Naive thymus-derived CD8-positive, alpha-beta T cell (primary cell): ENCODE results near the gene MAPT. TPM values are rescaled to one million over a fixed set of nuclear protein-coding genes. Genes with fewer than 3 reads are reported as not detected.

Source experiments
- ATAC-seq, 2 donors: fragments of 150-1000 bp; cut with Tn5 transposase in 1 of 2; sonication (Bioruptor Pico), chemical (Tn5 transposase) in 1 of 2; 1 replicate in 1 of 2; 2 replicates in 1 of 2; pipeline ENCODE4 v1.10.0; 2021; ENCODE audit warnings: mild to moderate bottlenecking in 2 of 2, moderate library complexity in 2 of 2
- POLR2A ChIA-PET: fragments of 350-600 bp; sonication (Branson Sonifier 250); formaldehyde crosslinking; loops from one replicate; lab custom pipeline; 2021; ENCODE audit warnings: antibody characterized with exemption; lab: Charles Lee
- DNase-seq, 10 donors: peaks; one replicate each; pipeline versions ENCODE4 v3.0.0 to v3.0.0-alpha.2; 2020 to 2022
- H3K27ac Mint-ChIP-seq, 10 donors: one replicate each; pipeline ENCODE4 v1.8.0; 2020 to 2022; ENCODE audit warnings: mild to moderate bottlenecking in 10 of 10, mixed read lengths in 10 of 10, moderate library complexity in 4 of 10, inconsistent platforms in 1 of 10
- H3K27me3 Mint-ChIP-seq, 5 donors: one replicate each; pipeline ENCODE4 v1.8.0; 2021 to 2022; ENCODE audit warnings: mixed read lengths in 5 of 5
- H3K36me3 Mint-ChIP-seq, 3 donors: one replicate each; pipeline ENCODE4 v1.8.0; 2020 to 2022; ENCODE audit warnings: mixed read lengths in 3 of 3, mild to moderate bottlenecking in 2 of 3, inconsistent platforms in 1 of 3
- H3K4me1 Mint-ChIP-seq, 4 donors: one replicate each; pipeline ENCODE4 v1.8.0; 2021 to 2022; ENCODE audit warnings: mixed read lengths in 4 of 4
- H3K4me3 Mint-ChIP-seq, 10 donors: one replicate each; pipeline ENCODE4 v1.8.0; 2020 to 2022; ENCODE audit warnings: mild to moderate bottlenecking in 10 of 10, mixed read lengths in 10 of 10, moderate library complexity in 6 of 10, inconsistent platforms in 1 of 10
- H3K9me3 Mint-ChIP-seq, 9 donors: one replicate each; pipeline ENCODE4 v1.8.0; 2020 to 2022; ENCODE audit warnings: mixed read lengths in 9 of 9, mild to moderate bottlenecking in 3 of 9, inconsistent platforms in 1 of 9, moderate library complexity in 1 of 9
- polyA plus RNA-seq, 3 donors: library from polyadenylated mRNA; unstranded; fragments of 300-500 nt; fragmentation: Illumina TruSeq; gene quantifications; one replicate each; pipeline ENCODE4 v1.2.3, GENCODE V29; 2021
- total RNA-seq, 8 experiments: library from RNA in 2 of 8; stranded (reverse) in 2 of 8; gene quantifications; one replicate each; pipeline ENCODE4 v1.2.3 and lab custom pipeline; 2021 to 2026

MAPT gene
- total and polyA plus RNA-seq, 5 experiments from 2014 or later = 0.14 to 0.86 (median 0.33) TPM

GRCh38 chr17:45867702-45868101 lies 26.7 kb upstream of the MAPT start:
- Mint-ChIP-seq H3K4me3 (no peak overlapping the region), H3K9me3 (no peaks in the 10 kb centered on the region), H3K36me3 (peaks cover 0 to 2% (median 0%) of the 10 kb centered on the region in 3 donors), H3K4me1 (no peaks in the 10 kb centered on the region), H3K27ac (no peak overlapping the region), H3K27me3 (peaks cover 8 to 44% (median 24%) of the 10 kb centered on the region in 5 donors)
- no peak for DNase-seq
- POLR2A ChIA-PET = no interaction called here
- no peak for ATAC-seq

DNA sequence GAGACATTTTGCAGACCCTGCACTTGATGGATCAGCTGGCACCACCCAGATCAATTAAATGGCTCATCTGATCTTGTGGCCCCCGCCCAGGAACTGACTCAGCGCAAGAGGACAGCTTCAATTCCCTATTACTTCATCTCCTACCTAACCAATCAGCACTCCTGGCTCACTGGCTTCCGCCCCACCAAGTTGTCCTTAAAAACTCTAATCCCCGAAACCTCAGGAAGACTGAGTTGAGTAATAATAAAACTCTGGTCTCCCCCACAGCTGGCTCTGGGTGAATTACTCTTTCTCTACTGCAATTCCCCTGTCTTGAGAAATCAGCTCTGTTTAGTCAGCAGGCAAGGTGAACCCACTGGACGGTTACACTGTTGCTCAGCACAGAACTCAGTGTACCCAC lies 26.1 kb upstream of the MAPT start:
- no peak for ATAC-seq
- Mint-ChIP-seq H3K9me3 (no peaks in the 10 kb centered on the region), H3K4me1 (peaks cover 0 to 1% (median under 1%) of the 10 kb centered on the region in 4 donors), H3K27ac (no peak overlapping the region), H3K4me3 (no peak overlapping the region), H3K36me3 (peaks cover 0 to 2% (median 0%) of the 10 kb centered on the region in 3 donors), H3K27me3 (peaks cover 8 to 44% (median 24%) of the 10 kb centered on the region in 5 donors)
- DNase-seq = no peak
- POLR2A ChIA-PET = no interaction called here

DNA sequence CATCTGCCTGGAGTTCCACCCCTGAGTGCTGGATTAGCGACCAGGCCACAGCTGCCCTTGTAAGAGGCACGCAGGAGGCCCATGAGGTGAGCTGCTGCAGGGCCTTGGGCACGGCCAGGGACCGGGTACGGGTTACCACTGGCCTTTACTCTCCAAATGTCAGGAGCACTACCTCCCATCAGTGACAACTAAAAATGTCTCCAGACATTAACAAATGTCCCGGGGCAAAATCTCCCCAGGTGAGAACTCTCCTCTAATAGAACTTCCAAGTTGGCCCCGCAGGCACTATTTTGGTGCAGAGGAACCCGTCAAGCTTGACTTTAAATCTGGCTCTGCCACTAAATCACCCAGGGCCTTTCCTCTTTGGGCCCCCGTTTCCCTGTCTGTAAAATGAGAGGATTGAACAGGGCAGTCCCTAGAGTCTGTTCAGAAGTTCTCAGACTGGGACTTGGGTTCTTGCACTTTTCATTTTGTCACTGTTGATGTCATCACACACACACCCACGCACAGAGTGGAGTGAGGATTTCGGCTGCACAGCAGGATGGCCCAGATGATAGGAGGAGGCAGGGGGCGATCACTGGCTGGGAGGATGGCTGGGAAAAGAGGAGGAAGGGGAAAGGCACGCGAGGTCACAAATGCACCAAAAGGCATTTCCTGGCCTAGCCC lies 24.5 kb upstream of the MAPT start:
- no peak overlapping the region for H3K4me3 Mint-ChIP-seq
- no peaks in the 10 kb centered on the region for H3K9me3 Mint-ChIP-seq
- H3K36me3 Mint-ChIP-seq = peaks cover 0 to 2% (median 0%) of the 10 kb centered on the region in 3 donors
- no peak for ATAC-seq
- H3K4me1 Mint-ChIP-seq = peaks cover 3 to 8% (median 6%) of the 10 kb centered on the region in 4 donors
- peaks cover 5 to 29% (median 15%) of the 10 kb centered on the region in 5 donors for H3K27me3 Mint-ChIP-seq
- no peak overlapping the region for H3K27ac Mint-ChIP-seq
- POLR2A ChIA-PET = no interaction called here
- no peak for DNase-seq

- H3K36me3 Mint-ChIP-seq = peaks cover 0 to 2% (median 0%) of the 10 kb centered on the region in 3 donors
- no peak for DNase-seq
- no peak overlapping the region for H3K4me3 Mint-ChIP-seq
- H3K27me3 Mint-ChIP-seq = peaks cover 3 to 22% (median 8%) of the 10 kb centered on the region in 5 donors
- no peak overlapping the region for H3K27ac Mint-ChIP-seq
- peaks cover 3 to 8% (median 6%) of the 10 kb centered on the region in 4 donors for H3K4me1 Mint-ChIP-seq
- POLR2A ChIA-PET = no interaction called here
- no peak for ATAC-seq
- H3K9me3 Mint-ChIP-seq = no peaks in the 10 kb centered on the region
These were observed 23.9 kb upstream of the MAPT start for GRCh38 chr17:45870342-45870974.

GRCh38 chr17:45871718-45872117 lies 22.6 kb upstream of the MAPT start:
- H3K27ac Mint-ChIP-seq = no peak overlapping the region
- POLR2A ChIA-PET = no interaction called here

DNA sequence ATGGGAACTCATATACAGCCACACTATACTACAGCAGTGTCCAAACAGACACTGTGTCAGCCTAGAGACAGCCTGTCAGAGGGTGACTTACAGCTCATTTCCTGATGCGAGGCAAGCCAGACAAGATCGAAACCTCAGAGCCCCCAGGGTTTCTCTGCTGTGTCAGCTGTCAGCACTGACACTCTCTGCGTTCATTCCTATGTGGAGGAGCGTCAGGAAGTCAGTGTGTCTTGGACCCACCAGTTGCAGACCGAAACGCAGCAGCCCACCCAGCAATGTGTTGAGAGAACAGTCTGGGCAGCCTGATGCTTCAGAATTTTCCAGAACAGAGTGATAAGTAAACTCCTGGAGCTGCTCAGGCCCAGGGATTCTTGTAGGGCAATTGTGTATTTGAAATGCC lies 20.6 kb upstream of the MAPT start:
- Mint-ChIP-seq H3K4me3 (peak overlapping the region in 7 of 10 donors; percentile 28 to 63 (median 42)), H3K27me3 (peaks cover 0 to 9% (median 5%) of the 10 kb centered on the region in 5 donors), H3K36me3 (peaks cover 0 to 2% (median 0%) of the 10 kb centered on the region in 3 donors), H3K9me3 (peaks cover 0 to 3% (median 0%) of the 10 kb centered on the region in 9 donors), H3K4me1 (peaks cover 3 to 8% (median 6%) of the 10 kb centered on the region in 4 donors), H3K27ac (peak overlapping the region in 5 of 10 donors; percentile 2 to 81 (median 60))
- ATAC-seq = peak; percentile 68 to 82
- POLR2A ChIA-PET = no interaction called here
- no peak for DNase-seq

More at GRCh38 chr17:45871718-45872117, 22.6 kb upstream of the MAPT start:
- peaks cover 0 to 16% (median 4%) of the 10 kb centered on the region in 5 donors for H3K27me3 Mint-ChIP-seq
- ATAC-seq (no peak), DNase-seq (no peak)
- H3K36me3 Mint-ChIP-seq = peaks cover 0 to 2% (median 0%) of the 10 kb centered on the region in 3 donors
- H3K4me1 Mint-ChIP-seq = peaks cover 3 to 8% (median 6%) of the 10 kb centered on the region in 4 donors
- H3K9me3 Mint-ChIP-seq = no peaks in the 10 kb centered on the region
- no peak overlapping the region for H3K4me3 Mint-ChIP-seq

GRCh38 chr17:45874151-45874550 lies 20.2 kb upstream of the MAPT start:
- Mint-ChIP-seq H3K27ac (no peak overlapping the region), H3K36me3 (peaks cover 0 to 2% (median 0%) of the 10 kb centered on the region in 3 donors), H3K27me3 (peaks cover 0 to 9% (median 5%) of the 10 kb centered on the region in 5 donors), H3K4me3 (peak overlapping the region in 1 of 10 donors; percentile 42), H3K4me1 (peaks cover 3 to 8% (median 6%) of the 10 kb centered on the region in 4 donors), H3K9me3 (peaks cover 0 to 3% (median 0%) of the 10 kb centered on the region in 9 donors)
- POLR2A ChIA-PET = no interaction called here
- no peak for DNase-seq
- ATAC-seq = peak in 1 of 2 donors; percentile 74

GRCh38 chr17:45876539-45876938 lies 17.8 kb upstream of the MAPT start:
- H3K36me3 Mint-ChIP-seq = no peaks in the 10 kb centered on the region
- peaks cover 3 to 8% (median 6%) of the 10 kb centered on the region in 4 donors for H3K4me1 Mint-ChIP-seq
- POLR2A ChIA-PET = no interaction called here
- no peak overlapping the region for H3K27ac Mint-ChIP-seq
- no peak overlapping the region for H3K4me3 Mint-ChIP-seq
- no peak for ATAC-seq
- DNase-seq = no peak
- H3K27me3 Mint-ChIP-seq = peaks cover 4 to 15% (median 7%) of the 10 kb centered on the region in 5 donors
- H3K9me3 Mint-ChIP-seq = peaks cover 0 to 3% (median 0%) of the 10 kb centered on the region in 9 donors

- POLR2A ChIA-PET = no interaction called here
- peaks cover 6 to 19% (median 10%) of the 10 kb centered on the region in 5 donors for H3K27me3 Mint-ChIP-seq
- no peak overlapping the region for H3K4me3 Mint-ChIP-seq
- no peaks in the 10 kb centered on the region for H3K36me3 Mint-ChIP-seq
- DNase-seq = no peak
- peak overlapping the region in 1 of 10 donors; percentile 2 for H3K27ac Mint-ChIP-seq
- H3K4me1 Mint-ChIP-seq = peaks cover 4 to 8% (median 6%) of the 10 kb centered on the region in 4 donors
- no peak for ATAC-seq
- peaks cover 0 to 3% (median 0%) of the 10 kb centered on the region in 9 donors for H3K9me3 Mint-ChIP-seq
These were observed 16.9 kb upstream of the MAPT start for GRCh38 chr17:45877467-45877866.

- Mint-ChIP-seq H3K27ac (no peak overlapping the region), H3K4me1 (peaks cover 0 to 6% (median 0%) of the 10 kb centered on the region in 4 donors), H3K36me3 (peaks cover 0 to 17% (median 3%) of the 10 kb centered on the region in 3 donors), H3K4me3 (no peak overlapping the region), H3K9me3 (peaks cover 0 to 26% (median 11%) of the 10 kb centered on the region in 9 donors), H3K27me3 (peaks cover 8 to 24% (median 15%) of the 10 kb centered on the region in 5 donors)
- DNase-seq = no peak
- ATAC-seq = no peak
- POLR2A ChIA-PET = no interaction called here
These were observed 11.3 kb upstream of the MAPT start for GRCh38 chr17:45883063-45883462.

DNA sequence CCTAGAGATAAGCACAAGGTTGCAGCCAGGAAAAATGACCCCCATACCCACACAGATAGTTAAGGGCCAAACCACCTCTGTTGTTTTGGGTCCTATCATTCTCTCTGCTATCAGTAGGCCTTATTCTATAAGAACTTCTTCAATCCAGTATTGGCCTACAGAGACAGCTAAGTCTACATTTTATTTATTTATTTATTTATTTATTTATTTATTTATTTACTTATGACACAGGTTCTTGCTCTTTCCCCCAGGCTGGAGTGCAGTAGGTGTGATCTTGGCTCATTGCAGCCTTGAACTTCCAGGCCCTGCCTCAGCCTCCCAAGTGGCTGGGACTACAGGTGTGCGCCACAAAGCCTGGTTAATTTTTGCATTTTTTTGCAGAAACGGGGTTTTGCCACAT lies 7.5 kb upstream of the MAPT start:
- Mint-ChIP-seq H3K4me3 (no peak overlapping the region), H3K36me3 (peaks cover 0 to 17% (median 3%) of the 10 kb centered on the region in 3 donors), H3K4me1 (peaks cover 0 to 6% (median 0%) of the 10 kb centered on the region in 4 donors), H3K27ac (no peak overlapping the region), H3K9me3 (peaks cover 0 to 26% (median 11%) of the 10 kb centered on the region in 9 donors), H3K27me3 (peaks cover 5 to 11% (median 9%) of the 10 kb centered on the region in 5 donors)
- DNase-seq (no peak), ATAC-seq (no peak)
- POLR2A ChIA-PET = no interaction called here

DNA sequence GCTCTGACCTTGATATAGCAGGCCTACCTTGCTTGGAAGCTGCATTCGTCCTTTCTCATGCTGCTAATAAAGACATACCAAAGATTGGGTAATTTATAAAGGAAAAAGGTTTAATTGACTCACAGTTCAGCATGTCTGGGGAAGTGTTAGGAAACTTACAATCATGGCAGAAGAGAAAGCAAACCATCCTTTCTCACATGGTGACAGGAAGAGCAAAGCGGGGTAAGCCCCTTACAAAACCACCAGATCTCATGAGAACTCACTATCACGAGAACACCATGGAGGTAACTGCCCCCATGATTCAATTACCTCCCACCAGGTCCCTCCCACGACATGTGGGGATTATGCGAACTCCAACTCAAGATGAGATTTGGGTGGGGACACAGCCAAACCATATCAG lies 6.0 kb upstream of the MAPT start:
- H3K27me3 Mint-ChIP-seq = peaks cover 0 to 6% (median 2%) of the 10 kb centered on the region in 5 donors
- POLR2A ChIA-PET = no interaction called here
- no peak overlapping the region for H3K4me3 Mint-ChIP-seq
- peaks cover 0 to 17% (median 3%) of the 10 kb centered on the region in 3 donors for H3K36me3 Mint-ChIP-seq
- no peak overlapping the region for H3K27ac Mint-ChIP-seq
- no peak for ATAC-seq
- DNase-seq = no peak
- H3K4me1 Mint-ChIP-seq = no peaks in the 10 kb centered on the region
- peaks cover 0 to 26% (median 11%) of the 10 kb centered on the region in 9 donors for H3K9me3 Mint-ChIP-seq

GRCh38 chr17:45889579-45889978 lies 4.8 kb upstream of the MAPT start:
- H3K9me3 Mint-ChIP-seq = peaks cover 0 to 16% (median 6%) of the 10 kb centered on the region in 9 donors
- H3K4me1 Mint-ChIP-seq = peaks cover 0 to 7% (median 3%) of the 10 kb centered on the region in 4 donors
- peaks cover 0 to 8% (median 2%) of the 10 kb centered on the region in 3 donors for H3K36me3 Mint-ChIP-seq
- DNase-seq (no peak), ATAC-seq (no peak)
- H3K27me3 Mint-ChIP-seq = peaks cover 0 to 6% (median 0%) of the 10 kb centered on the region in 5 donors
- POLR2A ChIA-PET = no interaction called here
- no peak overlapping the region for H3K27ac Mint-ChIP-seq
- no peak overlapping the region for H3K4me3 Mint-ChIP-seq
